HG03342 (cell line): ENCODE results near the gene IL12RB2.
"Not testable (repeated sequence)": the region's sequence is repeated elsewhere in the genome, so short reads cannot be mapped to it uniquely, and the experiment has no call there.

ENCODE experiments used
- ATAC-seq: cut with Tn5 transposase; IDR thresholded peaks from one replicate; pipeline ENCODE4 v1.9.1; 2021; ENCODE audit warnings: mild to moderate bottlenecking, moderate library complexity; ENCODE audit not compliant: unreplicated experiment

The IL12RB2 gene

GRCh38 chr1:67393737-67394136 is 86.1 kb downstream of the IL12RB2 start:
- ATAC-seq, result no peak

GRCh38 chr1:67394548-67394947 is 86.9 kb downstream of the IL12RB2 start:
- no peak for ATAC-seq

- ATAC-seq, result no peak
These were observed 91.7 kb downstream of the IL12RB2 start for GRCh38 chr1:67399199-67399993.

- not testable (repeated sequence) for ATAC-seq
These were observed 92.5 kb downstream of the IL12RB2 start for GRCh38 chr1:67400029-67400786.

GRCh38 chr1:67401443-67401842 is 93.8 kb downstream of the IL12RB2 start:
- no peak for ATAC-seq

GRCh38 chr1:67404212-67404620 is 96.5 kb downstream of the IL12RB2 start:
- ATAC-seq, result no peak

- no peak for ATAC-seq
These were observed 98.0 kb downstream of the IL12RB2 start for GRCh38 chr1:67405473-67406245.

- no peak for ATAC-seq
These were observed 99.8 kb downstream of the IL12RB2 start for GRCh38 chr1:67407498-67407897.

GRCh38 chr1:67408148-67408547 is 100.5 kb downstream of the IL12RB2 start:
- ATAC-seq, result no peak

GRCh38 chr1:67413101-67413500 is 105.4 kb downstream of the IL12RB2 start:
- ATAC-seq, result not testable (repeated sequence)

GRCh38 chr1:67414574-67414973 is 106.9 kb downstream of the IL12RB2 start:
- ATAC-seq, result no peak

GRCh38 chr1:67415041-67415440 is 107.4 kb downstream of the IL12RB2 start:
- ATAC-seq, result no peak

- ATAC-seq, result not testable (repeated sequence)
These were observed 110.1 kb downstream of the IL12RB2 start for GRCh38 chr1:67417733-67418132.

- no peak for ATAC-seq
These were observed 111.3 kb downstream of the IL12RB2 start for GRCh38 chr1:67418839-67419586.

- ATAC-seq, result no peak
These were observed 113.3 kb downstream of the IL12RB2 start for GRCh38 chr1:67420835-67421492.

- no peak for ATAC-seq
These were observed 119.8 kb downstream of the IL12RB2 start for GRCh38 chr1:67427465-67427864.

GRCh38 chr1:67427947-67428346 is 120.3 kb downstream of the IL12RB2 start:
- no peak for ATAC-seq

- ATAC-seq, result no peak
These were observed 121.4 kb downstream of the IL12RB2 start for GRCh38 chr1:67429011-67429527.

- peak; percentile 2 for ATAC-seq
These were observed 122.1 kb downstream of the IL12RB2 start for GRCh38 chr1:67429528-67430357.
